ENCODE measurements around the gene PAPSS2. TPM values are rescaled to one million over a fixed set of nuclear protein-coding genes. Genes with fewer than 3 reads are reported as not detected.

Gene PAPSS2
- total and polyA plus RNA-seq, 7 donors: 7.1 to 88.9 (median 8.6) TPM

GRCh38 chr10:87716348-87716670, 56.6 kb downstream of the PAPSS2 start:
- H3K4me3 ChIP-seq: no peak overlapping the region
- peak overlapping the region in 3 of 4 donors; percentile 8 to 52 (median 45) for H3K27ac ChIP-seq
- H3K4me1 ChIP-seq: peaks cover 0 to 4% (median 0%) of the 10 kb centered on the region in 4 donors
- whole genome bisulfite sequencing, 2 donors: 61 to 84% methylated on average over 4 of the region's 4 CpGs
- intact Hi-C loops (cut with DNase I): no loop called here
- TF ChIP-seq CTCF (IDR thresholded peaks at IDR 0.05): no peak
- TF ChIP-seq POLR2A (IDR thresholded peaks at IDR 0.05): no peak
- TF ChIP-seq POLR2AphosphoS5 (IDR thresholded peaks at IDR 0.05): no peak
- TF ChIP-seq EP300 (IDR thresholded peaks at IDR 0.05): no peak
- no peaks in the 10 kb centered on the region for H3K9me3 ChIP-seq
- DNase-seq: no peak
- no peaks in the 10 kb centered on the region for H3K36me3 ChIP-seq
- H3K27me3 ChIP-seq: no peaks in the 10 kb centered on the region

- TF ChIP-seq POLR2A (IDR thresholded peaks at IDR 0.05) (no peak), POLR2AphosphoS5 (IDR thresholded peaks at IDR 0.05) (no peak), CTCF (IDR thresholded peaks at IDR 0.05) (no peak), EP300 (IDR thresholded peaks at IDR 0.05) (no peak)
- 98% methylated on average over 1 of the region's 1 CpG for WGBS, 2 donors
- no peaks in the 10 kb centered on the region for H3K27me3 ChIP-seq
Measured at GRCh38 chr10:87720665-87721064, 61.0 kb downstream of the PAPSS2 start.

GRCh38 chr10:87721781-87722180, 62.1 kb downstream of the PAPSS2 start:
- 74 to 92% methylated on average over 2 of the region's 2 CpGs for WGBS, 2 donors
- Histone ChIP-seq H3K4me3 (no peak overlapping the region), H3K36me3 (no peaks in the 10 kb centered on the region), H3K27ac (no peak overlapping the region), H3K9me3 (no peaks in the 10 kb centered on the region), H3K4me1 (no peaks in the 10 kb centered on the region), H3K27me3 (no peaks in the 10 kb centered on the region)
- TF ChIP-seq POLR2A (IDR thresholded peaks at IDR 0.05) (no peak), EP300 (IDR thresholded peaks at IDR 0.05) (no peak), CTCF (IDR thresholded peaks at IDR 0.05) (no peak), POLR2AphosphoS5 (IDR thresholded peaks at IDR 0.05) (no peak)
- DNase-seq: no peak
- intact Hi-C loops (cut with DNase I): no loop called here

More at GRCh38 chr10:87720665-87721064, 61.0 kb downstream of the PAPSS2 start:
- Histone ChIP-seq H3K27ac (no peak overlapping the region), H3K4me1 (peaks cover 0 to 4% (median 0%) of the 10 kb centered on the region in 4 donors), H3K4me3 (no peak overlapping the region), H3K9me3 (no peaks in the 10 kb centered on the region), H3K36me3 (no peaks in the 10 kb centered on the region)
- intact Hi-C loops (cut with DNase I): no loop called here
- DNase-seq: no peak

GRCh38 chr10:87722716-87723115, 63.0 kb downstream of the PAPSS2 start:
- WGBS, 2 donors: 13 to 53% methylated on average over 4 of the region's 4 CpGs
- TF ChIP-seq EP300 (IDR thresholded peaks at IDR 0.05) (no peak), CTCF (IDR thresholded peaks at IDR 0.05) (no peak), POLR2A (IDR thresholded peaks at IDR 0.05) (no peak), POLR2AphosphoS5 (IDR thresholded peaks at IDR 0.05) (no peak)
- no peak overlapping the region for H3K27ac ChIP-seq
- intact Hi-C loops (cut with DNase I): no loop called here
- H3K9me3 ChIP-seq: no peaks in the 10 kb centered on the region
- no peaks in the 10 kb centered on the region for H3K4me1 ChIP-seq
- no peaks in the 10 kb centered on the region for H3K27me3 ChIP-seq
- H3K4me3 ChIP-seq: no peak overlapping the region
- no peaks in the 10 kb centered on the region for H3K36me3 ChIP-seq
- DNase-seq: no peak

- no peaks in the 10 kb centered on the region for H3K4me1 ChIP-seq
- H3K27me3 ChIP-seq: no peaks in the 10 kb centered on the region
- H3K4me3 ChIP-seq: no peak overlapping the region
- no peaks in the 10 kb centered on the region for H3K9me3 ChIP-seq
- no peak for TF ChIP-seq EP300 (IDR thresholded peaks at IDR 0.05)
- H3K36me3 ChIP-seq: no peaks in the 10 kb centered on the region
- no peak overlapping the region for H3K27ac ChIP-seq
- no peak for DNase-seq
- WGBS, 2 donors: 8 to 43% methylated on average over 6 of the region's 6 CpGs
- intact Hi-C loops (cut with DNase I): no loop called here
Measured at GRCh38 chr10:87723500-87723899, 63.8 kb downstream of the PAPSS2 start.

Data from sigmoid colon (tissue), 7 donors.